IMR-90 (cell line): ENCODE data around the gene TK1. TPM values are rescaled to one million over a fixed set of nuclear protein-coding genes. Genes with fewer than 3 reads are reported as not detected.

Experiments used
- ATAC-seq: fragments of 200-7000 bp; cut with Tn5 transposase; 2 replicates; pipeline ENCODE4 v1.9.1; 2020; ENCODE audit warnings: low read depth, mild to moderate bottlenecking, moderate library complexity
- BruUV-seq: library from RNA; stranded (reverse); fragments of 400-500 nt; replicated peaks from 2 replicates; lab custom pipeline; 2021; lab: Mats Ljungman, UMichigan
- CTCF ChIA-PET: fragments of 300-600 bp; formaldehyde crosslinking; extraction: SDS; loops from one replicate; lab custom pipeline; 2021; ENCODE audit warnings: antibody characterized with exemption; lab: Yijun Ruan, JAX
- POLR2A ChIA-PET: fragments of 300-600 bp; sonication (Branson Sonifier 250); formaldehyde crosslinking; loops from one replicate; lab custom pipeline; 2022; ENCODE audit warnings: antibody characterized with exemption; ENCODE audit not compliant: unreplicated experiment; lab: Charles Lee
- DNase-seq: peaks from one replicate; pipeline ENCODE4 v3.0.0; 2013
- H2AFZ ChIP-seq: replicated peaks from 2 replicates; pipeline ENCODE3; 2013; ENCODE audit warnings: low read length, mild to moderate bottlenecking; ENCODE audit not compliant: poor library complexity
- H2AK5ac ChIP-seq: 2 replicates; pipeline ENCODE4 v1.6.1; 2013; ENCODE audit warnings: low read depth, low read length, inconsistent platforms
- H2AK9ac ChIP-seq: replicated peaks from 2 replicates; pipeline ENCODE3; 2013; ENCODE audit warnings: mild to moderate bottlenecking, low read depth, low read length, moderate library complexity; ENCODE audit not compliant: poor library complexity
- H2BK120ac ChIP-seq: 2 replicates; pipeline ENCODE4 v1.6.1; 2013; ENCODE audit warnings: low read depth, low read length, inconsistent platforms
- H2BK15ac ChIP-seq: 3 replicates; pipeline ENCODE4 v1.6.1; 2013; ENCODE audit warnings: low read depth, low read length, inconsistent platforms
- H2BK20ac ChIP-seq: 2 replicates; pipeline ENCODE4 v1.6.1; 2013; ENCODE audit warnings: low read depth, mild to moderate bottlenecking, inconsistent platforms, low read length, moderate library complexity
- H2BK5ac ChIP-seq: 2 replicates; pipeline ENCODE4 v1.6.1; 2013; ENCODE audit warnings: mild to moderate bottlenecking, low read depth, low read length, inconsistent platforms; ENCODE audit not compliant: poor library complexity, severe bottlenecking
- H3K14ac ChIP-seq: replicated peaks from 2 replicates; pipeline ENCODE4 v1.6.1; 2013; ENCODE audit warnings: low read depth, low read length, inconsistent platforms
- H3K18ac ChIP-seq: 2 replicates; pipeline ENCODE4 v1.6.1; 2013; ENCODE audit warnings: low read depth, low read length, control low read depth
- H3K23ac ChIP-seq: 2 replicates; pipeline ENCODE4 v1.6.1; 2013; ENCODE audit warnings: low read depth, low read length, inconsistent platforms
- H3K27ac ChIP-seq: 2 replicates; pipeline ENCODE4 v1.5.1; 2013; ENCODE audit warnings: mild to moderate bottlenecking, control low read depth, low read length; ENCODE audit not compliant: insufficient read depth
- H3K27me3 ChIP-seq: 2 replicates; pipeline ENCODE4 v1.6.1; 2013; ENCODE audit warnings: low read length; ENCODE audit not compliant: control insufficient read depth, insufficient read depth
- H3K36me3 ChIP-seq: 2 replicates; pipeline ENCODE4 v1.6.1; 2013; ENCODE audit warnings: low read length, mixed read lengths; ENCODE audit not compliant: control insufficient read depth, insufficient read depth
- H3K4ac ChIP-seq: 2 replicates; pipeline ENCODE4 v1.6.1; 2013; ENCODE audit warnings: low read depth, low read length, inconsistent platforms
- H3K4me1 ChIP-seq: 2 replicates; pipeline ENCODE4 v1.6.1; 2013; ENCODE audit warnings: low read length, mixed read lengths; ENCODE audit not compliant: control insufficient read depth, insufficient read depth
- H3K4me2 ChIP-seq: 2 replicates; pipeline ENCODE4 v1.6.1; 2013; ENCODE audit warnings: low read depth, mild to moderate bottlenecking, control low read depth, low read length, moderate library complexity
- H3K4me3 ChIP-seq: 2 replicates; pipeline ENCODE4 v1.5.1; 2013; ENCODE audit warnings: low read depth, mild to moderate bottlenecking, control low read depth, low read length, moderate library complexity; ENCODE audit not compliant: insufficient read depth
- H3K56ac ChIP-seq: 2 replicates; pipeline ENCODE4 v1.6.1; 2013; ENCODE audit warnings: low read length, inconsistent platforms; ENCODE audit not compliant: insufficient read depth; ENCODE audit errors: extremely low read depth
- H3K79me1 ChIP-seq, 2 experiments: 2 replicates each; pipeline ENCODE4 v1.6.1; 2013; ENCODE audit warnings: low read length in 2 of 2, inconsistent platforms in 1 of 2, low read depth in 1 of 2
- H3K9ac ChIP-seq: 2 replicates; pipeline ENCODE4 v1.6.1; 2013; ENCODE audit warnings: low read depth, low read length, control low read depth
- H3K9me1 ChIP-seq: 2 replicates; pipeline ENCODE4 v1.6.1; 2013; ENCODE audit warnings: low read length, inconsistent platforms; ENCODE audit not compliant: insufficient read depth
- H3K9me3 ChIP-seq: 2 replicates; pipeline ENCODE4 v1.6.1; 2013; ENCODE audit warnings: low read length; ENCODE audit not compliant: control insufficient read depth, insufficient read depth
- H4K20me1 ChIP-seq: 2 replicates; pipeline ENCODE4 v1.6.1; 2013; ENCODE audit warnings: low read length, inconsistent platforms; ENCODE audit not compliant: insufficient read depth
- H4K5ac ChIP-seq: 2 replicates; pipeline ENCODE4 v1.6.1; 2013; ENCODE audit warnings: mild to moderate bottlenecking, low read depth, low read length, control low read depth
- H4K8ac ChIP-seq, 2 experiments: 2 replicates each; pipeline ENCODE4 v1.6.1; 2013; ENCODE audit warnings: low read depth in 2 of 2, low read length in 2 of 2, control low read depth in 1 of 2, inconsistent platforms in 1 of 2
- H4K91ac ChIP-seq: 2 replicates; pipeline ENCODE4 v1.6.1; 2013; ENCODE audit warnings: low read depth, low read length, inconsistent platforms; ENCODE audit not compliant: insufficient read depth
- CEBPB ChIP-seq: IDR thresholded peaks from 2 replicates; pipeline ENCODE4 v1.6.1; 2012; ENCODE audit warnings: low read depth, low read length, improper control_type of control experiment
- FOS ChIP-seq: fragments of 150-350 bp; IDR thresholded peaks from 2 replicates; pipeline ENCODE4 v1.6.1; 2016; ENCODE audit warnings: low read depth, low read length
- MXI1 ChIP-seq: IDR thresholded peaks from 2 replicates; pipeline ENCODE4 v1.6.1; 2012; ENCODE audit warnings: low read depth, mild to moderate bottlenecking, low read length, moderate library complexity, borderline replicate concordance
- RCOR1 ChIP-seq: IDR thresholded peaks from 2 replicates; pipeline ENCODE4 v1.6.1; 2012; ENCODE audit warnings: mild to moderate bottlenecking, low read length, improper control_type of control experiment; ENCODE audit not compliant: insufficient replicate concordance
- SMC3 ChIP-seq: fragments of 150-350 bp; IDR thresholded peaks from 2 replicates; pipeline ENCODE4 v1.6.1; 2016; ENCODE audit warnings: low read depth, mild to moderate bottlenecking, antibody characterized with exemption, low read length, moderate library complexity
- USF2 ChIP-seq: fragments of 150-350 bp; IDR thresholded peaks from 2 replicates; pipeline ENCODE4 v1.6.1; 2017; ENCODE audit warnings: mild to moderate bottlenecking, antibody characterized with exemption, low read length, low read depth
- WGBS, 2 experiments: methylation state at CpG; one replicate each; pipeline versions ENCODE4 v1.1.5 to v1.1.7; 2013; ENCODE audit warnings: missing lambda C conversion rate in 2 of 2; ENCODE audit not compliant: insufficient read length in 1 of 2; ENCODE audit errors: extremely low coverage in 2 of 2; 5-methylcytosine and 5-hydroxymethylcytosine counted together
- dilution Hi-C: fragments of 300-500 bp; cut with HindIII; formaldehyde crosslinking; loops from one replicate; pipeline ENCODE4 v1.14.3; 2018; ENCODE audit warnings: low sequenced_read_pairs; ENCODE audit not compliant: unreplicated experiment
- in situ Hi-C: fragments of 300-500 bp; cut with MboI; formaldehyde crosslinking; loops from 3 replicates; pipeline ENCODE4 v1.14.3; 2019; ENCODE audit warnings: low sequenced_read_pairs, inconsistent platforms, mixed read lengths
- intact Hi-C: fragments of 100-400 bp; cut with micrococcal nuclease; formaldehyde crosslinking; loops from 2 replicates; pipeline ENCODE4 v1.10.0; 2022
- polyA plus RNA-seq, 3 experiments: library from polyadenylated mRNA; depleted of rRNA; stranded (reverse); fragments of >200 nt; gene quantifications; 2 replicates each; pipeline ENCODE4 v1.2.3, GENCODE V29; 2012; ENCODE audit warnings: low replicate concordance in 1 of 3
- total RNA-seq: library from RNA; depleted of rRNA; stranded (reverse); fragments of >200 nt; gene quantifications from 2 replicates; pipeline ENCODE4 v1.2.3, GENCODE V29; 2012

The TK1 gene
- total and polyA plus RNA-seq, 2 of the 4 experiments (the other 2 are of a cell fraction): 150 to 219 TPM

- intact Hi-C loops (no loop called here), in situ Hi-C loops (no loop called here), dilution Hi-C loops (no loop called here)
- H2BK15ac ChIP-seq: no peak overlapping the region
- no peak overlapping the region for H4K91ac ChIP-seq
- WGBS, 2 experiments: 95% methylated on average over 2 of the region's 2 CpGs; no CpG with 5 or more reads in 1 of the 2 experiments
- H2AFZ ChIP-seq: no peak overlapping the region
- H3K9me3 ChIP-seq: no peaks in the 10 kb centered on the region
- DNase-seq (no peak), ATAC-seq (no peak)
- TF ChIP-seq SMC3 (no peak), FOS (no peak), RCOR1 (no peak), CEBPB (no peak), MXI1 (no peak), USF2 (no peak)
- no TSS peak for BruUV-seq
- no peak overlapping the region for H3K56ac ChIP-seq
- no peak overlapping the region for H3K4me3 ChIP-seq
- no peak overlapping the region for H4K8ac ChIP-seq
- no peak overlapping the region for H3K4ac ChIP-seq
- H2BK5ac ChIP-seq: no peak overlapping the region
- H2BK20ac ChIP-seq: no peak overlapping the region
- H3K4me1 ChIP-seq: no peaks in the 10 kb centered on the region
- no peak overlapping the region for H3K14ac ChIP-seq
- H4K20me1 ChIP-seq: no peaks in the 10 kb centered on the region
- ChIA-PET POLR2A (no interaction called here), CTCF (no interaction called here)
- no peak overlapping the region for H2BK120ac ChIP-seq
- H3K27ac ChIP-seq: no peak overlapping the region
- H4K5ac ChIP-seq: no peak overlapping the region
- no peak overlapping the region for H3K23ac ChIP-seq
- H3K18ac ChIP-seq: no peak overlapping the region
- H3K36me3 ChIP-seq: no peaks in the 10 kb centered on the region
- H3K9ac ChIP-seq: no peak overlapping the region
- H2AK9ac ChIP-seq: no peak overlapping the region
- peaks cover 39% of the 10 kb centered on the region for H3K27me3 ChIP-seq
- no peak overlapping the region for H2AK5ac ChIP-seq
- H3K79me1 ChIP-seq: no peaks in the 10 kb centered on the region
- H3K4me2 ChIP-seq: no peak overlapping the region
- no peaks in the 10 kb centered on the region for H3K9me1 ChIP-seq
Observed at GRCh38 chr17:78232859-78233173, 46.0 kb upstream of the TK1 start.
